Retinal pigment epithelial cell (primary cell): Measurements from ENCODE around the gene FSTL3.
A peak's percentile ranks its signal among the peaks of the same experiment; 100 is the strongest.
"Not testable (repeated sequence)": the region's sequence is repeated elsewhere in the genome, so short reads cannot be mapped to it uniquely, and the experiment has no call there.

ENCODE experiments used
- DNase-seq: peaks from one replicate; pipeline ENCODE4 v3.0.0-alpha.2; 2010; ENCODE audit warnings: low read depth
- H3K4me3 ChIP-seq: 2 replicates; pipeline ENCODE4 v1.5.1; 2011; ENCODE audit warnings: mild to moderate bottlenecking, low read length, control low read depth, moderate library complexity
- CTCF ChIP-seq: conservative IDR thresholded peaks from 2 replicates; pipeline ENCODE4 v1.5.1; 2011; ENCODE audit warnings: low read depth, low read length, control low read depth, inconsistent platforms

FSTL3 gene

GRCh38 chr19:676339-677105, at the start of gene FSTL3:
Gene FSTL3 (plus strand): TSS chr19:676392. CDS start chr19:676424, 32 bp downstream.
- no peak for TF ChIP-seq CTCF
- peak; percentile 17 for DNase-seq
- H3K4me3 ChIP-seq = peak within 1 kb of the TSS; percentile 88

- H3K4me3 ChIP-seq, DNase-seq: not testable (repeated sequence)
These were observed 49.6 kb upstream of the FSTL3 start for GRCh38 chr19:626566-626965.

GRCh38 chr19:628168-628567, 48.0 kb upstream of the FSTL3 start:
- TF ChIP-seq CTCF = peak; percentile 47
- no peak overlapping the region for H3K4me3 ChIP-seq
- no peak for DNase-seq

- H3K4me3 ChIP-seq, DNase-seq: not testable (repeated sequence)
These were observed 46.7 kb upstream of the FSTL3 start for GRCh38 chr19:629515-629914.

GRCh38 chr19:629961-630714, 46.1 kb upstream of the FSTL3 start:
- no peak for TF ChIP-seq CTCF
- H3K4me3 ChIP-seq = no peak overlapping the region
- no peak for DNase-seq

GRCh38 chr19:632579-633067, 43.6 kb upstream of the FSTL3 start:
- no peak for DNase-seq
- peak overlapping the region; percentile 84 for H3K4me3 ChIP-seq

GRCh38 chr19:633068-633785, 43.0 kb upstream of the FSTL3 start, which contains the start of gene POLRMT:
Gene POLRMT (minus strand): TSS chr19:633537. CDS start chr19:633512, 25 bp downstream.
- peak within 1 kb of the TSS; percentile 89 for H3K4me3 ChIP-seq
- no peak for TF ChIP-seq CTCF
- peak; percentile 92 for DNase-seq

More at GRCh38 chr19:632579-633067, 43.6 kb upstream of the FSTL3 start:
- no peak for TF ChIP-seq CTCF
